Spleen (tissue), 11 donors: Measurements from ENCODE around the gene ANKRD44. TPM values are rescaled to one million over a fixed set of nuclear protein-coding genes. Genes with fewer than 3 reads are reported as not detected.

Experiments
- DNase-seq: peaks from one replicate; pipeline ENCODE4 v3.0.0-alpha.2; 2020
- H3K27ac ChIP-seq, 8 donors: fragments of 200-600 bp; sonication (generic) in 7 of 8; 1 replicate in 4 of 8; 2 replicates in 4 of 8; pipeline versions ENCODE4 v1.5.0 to v1.8.0; 2016 to 2021; ENCODE audit warnings: inconsistent platforms in 4 of 8, mild to moderate bottlenecking in 4 of 8, moderate library complexity in 1 of 8
- H3K27me3 ChIP-seq, 7 donors: fragments of 200-600 bp; sonication (generic) in 6 of 7; replicated peaks in 1 of 7; 1 replicate in 4 of 7; 2 replicates in 3 of 7; pipeline versions ENCODE4 v1.5.0 to v1.8.0; 2016 to 2021; ENCODE audit warnings: inconsistent platforms in 3 of 7, mild to moderate bottlenecking in 1 of 7
- H3K36me3 ChIP-seq, 6 donors: fragments of 200-600 bp; sonication (generic) in 5 of 6; 1 replicate in 4 of 6; 2 replicates in 2 of 6; pipeline versions ENCODE4 v1.5.0 to v1.8.0; 2016 to 2021; ENCODE audit warnings: inconsistent platforms in 2 of 6
- H3K4me1 ChIP-seq, 6 donors: fragments of 200-600 bp; sonication (generic) in 5 of 6; 1 replicate in 3 of 6; 2 replicates in 3 of 6; pipeline versions ENCODE4 v1.5.0 to v1.8.0; 2016 to 2021; ENCODE audit warnings: inconsistent platforms in 3 of 6
- H3K4me3 ChIP-seq, 8 donors: fragments of 200-600 bp; sonication (generic) in 7 of 8; 1 replicate in 4 of 8; 2 replicates in 4 of 8; pipeline versions ENCODE4 v1.5.0 to v1.8.0; 2016 to 2021; ENCODE audit warnings: inconsistent platforms in 4 of 8, mild to moderate bottlenecking in 4 of 8, moderate library complexity in 2 of 8
- H3K9me3 ChIP-seq, 8 donors: fragments of 200-600 bp; sonication (generic) in 7 of 8; 1 replicate in 4 of 8; 2 replicates in 4 of 8; pipeline versions ENCODE4 v1.5.0 to v1.8.0; 2016 to 2021; ENCODE audit warnings: inconsistent platforms in 4 of 8
- POLR2A ChIP-seq, 3 donors: fragments of 450-650 bp; IDR thresholded peaks; one replicate each; pipeline ENCODE4 v1.5.1; 2017; ENCODE audit warnings: antibody characterized with exemption in 3 of 3, mild to moderate bottlenecking in 1 of 3
- POLR2AphosphoS5 ChIP-seq, 3 donors: sonication (generic); formaldehyde crosslinking; IDR thresholded peaks; one replicate each; pipeline ENCODE4 v1.5.1; 2017; ENCODE audit warnings: antibody characterized with exemption in 3 of 3
- WGBS, 5 donors: extraction: QIAGEN DNeasy Blood & Tissue Kit in 3 of 5; methylation state at CpG; one replicate each; pipeline versions ENCODE4 v1.1.5 to v1.1.7; 2013 to 2018; 5-methylcytosine and 5-hydroxymethylcytosine counted together
- intact Hi-C: fragments of 100-400 bp; cut with DNase I; formaldehyde crosslinking; loops from one replicate; pipeline ENCODE4 v1.15.0; 2023; ENCODE audit warnings: low total_unique reads
- polyA plus RNA-seq, 3 donors: library from polyadenylated mRNA; stranded (reverse); fragments of 200-250 nt; gene quantifications; one replicate each; pipeline ENCODE4 v1.2.1, GENCODE V29; 2013
- total RNA-seq, 7 donors: library from RNA; depleted of rRNA in 3 of 7; stranded (reverse); fragments of >200 nt in 3 of 7; fragmentation: NEBNext Ultra II Directional in 4 of 7; extraction: Animal tissue kit (Norgen Biotek cat#: 25700) in 4 of 7; gene quantifications; one replicate each; pipeline versions ENCODE4 v1.1.0 to v1.2.1, GENCODE V29; 2016 to 2021
- TF ChIP-seq, protein P1 (sequence below), 11 experiments: fragments of 200-600 bp in 7 of 11; fragments of 450-650 bp in 4 of 11; sonication (generic) in 4 of 11; IDR thresholded peaks in 8 of 11; conservative IDR thresholded peaks in 3 of 11; 1 replicate in 7 of 11; 2 replicates in 4 of 11; pipeline versions ENCODE4 v1.4.0 to v1.8.0; 2016 to 2021; ENCODE audit warnings: antibody characterized with exemption in 11 of 11, inconsistent platforms in 4 of 11, mild to moderate bottlenecking in 1 of 11
- donor health status: healthy with polysubstance abuse.
- donor health status: DM: no; HTN: no; CAD: no; lungs with moderate emphysema.
- donor health status: DM: no; HTN: no; CAD: no.
- donor health status: Bipolar disorder and iron deficiency.
- donor health status: healthy.
- donor health status: DM: no; HTN: no; CAD: no.
- donor health status: DM: yes; HTN: yes; CAD: no.

Gene ANKRD44
- total and polyA plus RNA-seq, 10 donors: 16.0 to 183 (median 140) TPM

DNA sequence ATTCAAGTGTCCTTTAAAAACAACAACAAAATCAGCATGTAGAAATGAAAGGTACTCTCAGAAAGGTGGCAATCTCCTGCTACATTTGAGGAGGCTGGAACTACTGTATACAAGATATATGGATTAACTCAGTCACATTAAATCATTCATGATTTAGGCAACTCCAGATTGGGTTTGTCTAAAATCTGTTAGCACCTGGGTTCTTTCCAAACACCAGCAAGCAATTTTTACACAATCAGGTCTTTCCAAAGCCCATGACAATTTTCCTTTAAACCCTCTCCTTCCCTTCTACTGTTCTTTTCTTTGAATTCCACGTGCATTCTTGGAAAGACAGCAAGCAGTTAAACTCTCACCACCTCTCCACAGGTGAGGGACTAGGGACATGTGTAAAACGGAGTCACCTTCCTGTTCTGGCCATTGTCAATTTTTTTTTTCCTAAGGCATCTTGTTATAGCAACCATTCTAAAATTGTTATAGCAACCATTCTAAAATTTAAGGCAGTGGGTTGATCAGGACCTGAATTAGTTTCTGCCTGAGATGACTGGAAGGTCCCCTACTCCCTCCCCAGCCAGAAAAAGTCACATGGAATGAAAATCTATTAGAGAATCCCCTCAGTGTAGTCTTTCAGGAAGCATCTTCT is 113.9 kb downstream of the ANKRD44 start:
- intact Hi-C loops: no loop called here
- H3K4me3 ChIP-seq: no peak overlapping the region
- TF ChIP-seq POLR2AphosphoS5 (IDR thresholded peaks at IDR 0.05): no peak
- TF ChIP-seq, protein P1, sequence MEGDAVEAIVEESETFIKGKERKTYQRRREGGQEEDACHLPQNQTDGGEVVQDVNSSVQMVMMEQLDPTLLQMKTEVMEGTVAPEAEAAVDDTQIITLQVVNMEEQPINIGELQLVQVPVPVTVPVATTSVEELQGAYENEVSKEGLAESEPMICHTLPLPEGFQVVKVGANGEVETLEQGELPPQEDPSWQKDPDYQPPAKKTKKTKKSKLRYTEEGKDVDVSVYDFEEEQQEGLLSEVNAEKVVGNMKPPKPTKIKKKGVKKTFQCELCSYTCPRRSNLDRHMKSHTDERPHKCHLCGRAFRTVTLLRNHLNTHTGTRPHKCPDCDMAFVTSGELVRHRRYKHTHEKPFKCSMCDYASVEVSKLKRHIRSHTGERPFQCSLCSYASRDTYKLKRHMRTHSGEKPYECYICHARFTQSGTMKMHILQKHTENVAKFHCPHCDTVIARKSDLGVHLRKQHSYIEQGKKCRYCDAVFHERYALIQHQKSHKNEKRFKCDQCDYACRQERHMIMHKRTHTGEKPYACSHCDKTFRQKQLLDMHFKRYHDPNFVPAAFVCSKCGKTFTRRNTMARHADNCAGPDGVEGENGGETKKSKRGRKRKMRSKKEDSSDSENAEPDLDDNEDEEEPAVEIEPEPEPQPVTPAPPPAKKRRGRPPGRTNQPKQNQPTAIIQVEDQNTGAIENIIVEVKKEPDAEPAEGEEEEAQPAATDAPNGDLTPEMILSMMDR (IDR thresholded peaks at IDR 0.05 in 8 of 11, conservative IDR thresholded peaks at IDR 0.05 in 3 of 11): no peak
- H3K4me1 ChIP-seq: peaks cover 22 to 96% (median 78%) of the 10 kb centered on the region in 6 donors
- H3K36me3 ChIP-seq: no peaks in the 10 kb centered on the region
- 19 to 33% (median 28%) methylated on average over 1 to 2 of the region's 2 CpGs for WGBS, 5 donors
- peak overlapping the region; percentile 0 to 87 (median 82) for H3K27ac ChIP-seq
- no peaks in the 10 kb centered on the region for H3K9me3 ChIP-seq
- no peak for DNase-seq
- no peaks in the 10 kb centered on the region for H3K27me3 ChIP-seq

DNA sequence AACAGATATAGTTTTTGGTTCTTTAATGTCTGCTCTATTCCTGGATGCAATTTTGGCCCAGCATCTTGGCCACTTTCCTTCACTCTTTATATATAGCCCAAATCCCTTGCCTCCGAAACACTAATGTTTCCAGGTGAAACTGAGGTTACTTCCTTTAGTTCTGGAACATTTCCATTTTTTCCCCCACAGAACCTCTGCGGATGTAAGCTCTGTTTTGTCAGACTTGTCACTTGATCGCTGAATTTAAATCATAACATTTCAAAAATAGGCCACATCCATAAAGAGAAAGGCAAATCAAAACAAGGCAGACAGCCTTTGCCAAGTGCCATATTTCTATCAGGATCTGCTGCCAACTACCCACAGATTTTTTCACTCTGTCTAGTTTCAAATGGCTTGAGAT is 115.1 kb downstream of the ANKRD44 start:
- intact Hi-C loops: no loop called here
- H3K4me3 ChIP-seq: no peak overlapping the region
- DNase-seq: no peak
- no peak for TF ChIP-seq POLR2AphosphoS5 (IDR thresholded peaks at IDR 0.05)
- no peak for TF ChIP-seq POLR2A (IDR thresholded peaks at IDR 0.05)
- TF ChIP-seq, protein P1 (IDR thresholded peaks at IDR 0.05 in 8 of 11, conservative IDR thresholded peaks at IDR 0.05 in 3 of 11): no peak
- H3K27me3 ChIP-seq: no peaks in the 10 kb centered on the region
- peaks cover 29 to 96% (median 75%) of the 10 kb centered on the region in 6 donors for H3K4me1 ChIP-seq
- WGBS, 5 donors: 45 to 49% (median 46%) methylated on average over 3 of the region's 3 CpGs
- peak overlapping the region; percentile 0 to 87 (median 68) for H3K27ac ChIP-seq
- H3K9me3 ChIP-seq: no peaks in the 10 kb centered on the region
- no peaks in the 10 kb centered on the region for H3K36me3 ChIP-seq

DNA sequence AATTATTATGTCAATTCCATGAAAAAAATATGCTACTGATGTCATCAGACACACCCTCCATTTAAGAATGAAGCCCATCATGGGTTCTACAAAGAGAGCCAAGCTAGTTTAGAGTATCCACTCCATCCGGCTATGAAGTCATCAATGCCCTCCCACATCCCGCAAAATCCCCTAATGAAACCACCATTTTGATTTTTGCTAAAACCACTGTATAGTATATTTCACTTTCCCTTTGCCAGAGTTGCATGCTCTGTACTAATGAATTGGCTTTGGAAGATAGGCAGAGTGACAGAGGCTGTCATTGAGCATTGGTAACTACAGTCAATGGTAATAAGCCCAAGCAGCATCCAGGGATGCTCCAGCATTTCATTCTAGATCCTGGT is 118.6 kb downstream of the ANKRD44 start:
- DNase-seq: no peak
- H3K9me3 ChIP-seq: no peaks in the 10 kb centered on the region
- H3K27me3 ChIP-seq: no peaks in the 10 kb centered on the region
- H3K27ac ChIP-seq: peak overlapping the region in 6 of 8 donors; percentile 13 to 75 (median 53)
- TF ChIP-seq, protein P1 (IDR thresholded peaks at IDR 0.05 in 8 of 11, conservative IDR thresholded peaks at IDR 0.05 in 3 of 11): no peak
- TF ChIP-seq POLR2AphosphoS5 (IDR thresholded peaks at IDR 0.05): no peak
- no peak for TF ChIP-seq POLR2A (IDR thresholded peaks at IDR 0.05)
- no peak overlapping the region for H3K4me3 ChIP-seq
- H3K4me1 ChIP-seq: peaks cover 19 to 96% (median 56%) of the 10 kb centered on the region in 6 donors
- H3K36me3 ChIP-seq: peaks cover 0 to 1% (median 0%) of the 10 kb centered on the region in 6 donors
- intact Hi-C loops: loop anchor here (5.0 kb wide), 1 partner anchor 120 kb away; the partner anchor contains the start of gene ANKRD44
- 46 to 77% (median 70%) methylated on average over 2 of the region's 2 CpGs for WGBS, 5 donors

DNA sequence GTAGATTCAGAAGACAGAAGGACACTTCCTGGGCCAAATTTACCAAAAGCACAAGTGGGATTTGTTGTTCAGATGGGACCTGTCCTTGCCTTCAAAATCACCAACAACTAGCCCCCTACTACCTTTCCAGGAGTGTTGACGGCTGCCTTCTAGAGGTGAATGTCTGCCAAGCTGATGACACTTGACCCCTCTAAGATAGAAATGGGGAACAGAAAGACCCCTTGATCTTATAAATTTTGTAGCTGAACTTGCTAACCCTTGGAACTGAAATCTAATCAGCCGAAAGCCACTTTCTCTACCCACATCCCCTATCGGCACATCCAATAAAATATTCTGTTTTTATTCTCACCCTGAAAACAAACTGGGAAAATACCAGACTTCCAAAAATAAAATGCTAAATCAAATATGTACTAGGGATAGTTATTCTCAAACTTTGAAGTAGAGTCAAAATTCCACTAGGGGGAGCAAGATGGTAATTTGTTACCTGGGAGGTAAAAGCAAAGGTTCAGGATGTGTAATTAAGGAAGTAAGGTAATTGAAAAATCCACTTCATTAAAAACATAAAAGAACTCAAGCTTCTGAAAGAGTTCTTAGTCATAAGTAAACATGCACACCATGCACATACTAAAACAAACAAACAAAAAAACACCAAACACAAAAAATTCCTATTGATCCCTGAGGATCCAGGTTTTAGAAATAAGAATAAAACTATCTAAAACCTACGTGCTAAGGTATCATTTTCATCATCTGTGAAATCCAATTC is 119.2 kb downstream of the ANKRD44 start:
- peaks cover 19 to 93% (median 50%) of the 10 kb centered on the region in 6 donors for H3K4me1 ChIP-seq
- intact Hi-C loops: loop anchor here (5.0 kb wide), 1 partner anchor 121 kb away; the partner anchor contains the start of gene ANKRD44
- H3K27ac ChIP-seq: peak overlapping the region in 6 of 8 donors; percentile 13 to 75 (median 53)
- no peaks in the 10 kb centered on the region for H3K27me3 ChIP-seq
- DNase-seq: no peak
- H3K9me3 ChIP-seq: no peaks in the 10 kb centered on the region
- WGBS, 5 donors: 32 to 54% (median 44%) methylated on average over 4 of the region's 4 CpGs
- H3K4me3 ChIP-seq: no peak overlapping the region
- peaks cover 0 to 7% (median 0%) of the 10 kb centered on the region in 6 donors for H3K36me3 ChIP-seq
- no peak for TF ChIP-seq POLR2AphosphoS5 (IDR thresholded peaks at IDR 0.05)
- TF ChIP-seq, protein P1 (IDR thresholded peaks at IDR 0.05 in 8 of 11, conservative IDR thresholded peaks at IDR 0.05 in 3 of 11): peak; percentile 59 to 82 (median 76)
- no peak for TF ChIP-seq POLR2A (IDR thresholded peaks at IDR 0.05)
